K562 (cell line): ENCODE data around the gene CBR4. TPM values are rescaled to one million over a fixed set of nuclear protein-coding genes. Genes with fewer than 3 reads are reported as not detected.
A peak's percentile ranks its signal among the peaks of the same experiment; 100 is the strongest.

ENCODE experiments used
- BRD9 ChIP-seq: fragments of 450-650 bp; IDR thresholded peaks from 2 replicates; pipeline ENCODE4 v1.6.1; 2018; ENCODE audit warnings: low read depth; ENCODE audit not compliant: partially characterized antibody
- CEBPG ChIP-seq, 3 experiments: fragments of 200-800 bp in 1 of 3; sonication (Bioruptor generic) in 1 of 3; sonication (generic) in 1 of 3; formaldehyde crosslinking in 1 of 3; IDR thresholded peaks in 2 of 3; conservative IDR thresholded peaks in 1 of 3; 2 replicates each; pipeline versions ENCODE4 v1.6.1 to v1.8.0; 2016 to 2022; ENCODE audit warnings: missing compliant biosample characterization in 2 of 3, missing genetic modification characterization in 2 of 3, mild to moderate bottlenecking in 1 of 3, missing genetic modification reagents in 1 of 3
- CXXC5 ChIP-seq: fragments of 250-450 bp; sonication (Bioruptor Pico); IDR thresholded peaks from 2 replicates; pipeline ENCODE4 v1.8.0; 2022; ENCODE audit warnings: inconsistent platforms, mild to moderate bottlenecking, moderate library complexity
- DLX4 ChIP-seq: fragments of 250-450 bp; sonication (Bioruptor Pico); IDR thresholded peaks from 2 replicates; pipeline ENCODE4 v1.6.1; 2021; ENCODE audit warnings: mild to moderate bottlenecking
- FOXA3 ChIP-seq, 2 experiments: fragments of 450-650 bp in 1 of 2; sonication (generic) in 1 of 2; formaldehyde crosslinking; IDR thresholded peaks in 1 of 2; conservative IDR thresholded peaks in 1 of 2; 2 replicates each; pipeline versions ENCODE4 v1.4.0 to v1.8.0; 2020 to 2022; ENCODE audit warnings: mild to moderate bottlenecking in 2 of 2, missing genetic modification reagents in 1 of 2
- KLF10 ChIP-seq: fragments of 250-450 bp; sonication (Bioruptor Pico); IDR thresholded peaks from 2 replicates; pipeline ENCODE4 v1.6.1; 2021; ENCODE audit warnings: matching md5 sums
- KLF13 ChIP-seq: fragments of 450-650 bp; IDR thresholded peaks from 2 replicates; pipeline ENCODE4 v1.6.1; 2016; ENCODE audit warnings: missing genetic modification characterization, low read depth, mild to moderate bottlenecking, missing compliant biosample characterization, moderate library complexity, borderline replicate concordance
- MTA1 ChIP-seq: fragments of 450-650 bp; IDR thresholded peaks from 2 replicates; pipeline ENCODE4 v1.6.1; 2017; ENCODE audit warnings: borderline replicate concordance
- MYNN ChIP-seq, 2 experiments: sonication (generic); formaldehyde crosslinking in 1 of 2; IDR thresholded peaks; 2 replicates each; pipeline versions ENCODE4 v1.5.0 to v1.6.1; 2016 to 2020; ENCODE audit warnings: antibody characterized with exemption in 1 of 2, missing genetic modification reagents in 1 of 2
- NFE2 ChIP-seq: IDR thresholded peaks from 2 replicates; pipeline ENCODE4 v1.6.1; 2014; ENCODE audit warnings: antibody characterized with exemption, low read depth
- NFRKB ChIP-seq: fragments of 450-650 bp; IDR thresholded peaks from 2 replicates; pipeline ENCODE4 v1.6.1; 2016; ENCODE audit warnings: low read depth
- PHF8 ChIP-seq: fragments of 200-600 bp; sonication (generic); IDR thresholded peaks from 2 replicates; pipeline ENCODE4 v1.6.1; 2012; ENCODE audit warnings: mixed run types, mild to moderate bottlenecking, inconsistent platforms, low read length, moderate library complexity, borderline replicate concordance
- PKNOX1 ChIP-seq: fragments of 450-650 bp; IDR thresholded peaks from 2 replicates; pipeline ENCODE4 v1.6.1; 2016
- RBBP5 ChIP-seq: fragments of 200-600 bp; sonication (generic); IDR thresholded peaks from 2 replicates; pipeline ENCODE4 v1.6.1; 2012; ENCODE audit warnings: borderline replicate concordance, mild to moderate bottlenecking, low read length, control low read depth, inconsistent platforms; ENCODE audit not compliant: insufficient read depth, poor library complexity, severe bottlenecking
- RHOXF2B ChIP-seq: fragments of 250-450 bp; sonication (Bioruptor Pico); conservative IDR thresholded peaks from 2 replicates; pipeline ENCODE4 v1.5.1; 2021
- SMAD4 ChIP-seq: fragments of 250-450 bp; sonication (Bioruptor Pico); conservative IDR thresholded peaks from 2 replicates; pipeline ENCODE4 v1.8.0; 2021; ENCODE audit warnings: inconsistent platforms, mild to moderate bottlenecking, moderate library complexity
- ZNF445 ChIP-seq: fragments of 250-450 bp; sonication (Bioruptor Pico); IDR thresholded peaks from 2 replicates; pipeline ENCODE4 v1.4.0; 2020; ENCODE audit warnings: low read depth, mild to moderate bottlenecking, moderate library complexity
- ZNF57 ChIP-seq: fragments of 450-650 bp; formaldehyde crosslinking; IDR thresholded peaks from 2 replicates; pipeline ENCODE4 v1.4.0; 2020; ENCODE audit warnings: mild to moderate bottlenecking, moderate library complexity
- ZNF584 ChIP-seq: fragments of 200-800 bp; sonication (Bioruptor generic); IDR thresholded peaks from 2 replicates; pipeline ENCODE4 v1.6.1; 2016; ENCODE audit warnings: low read depth, mild to moderate bottlenecking, missing genetic modification characterization, missing compliant biosample characterization
- ZNF644 ChIP-seq: fragments of 200-800 bp; sonication (Bioruptor generic); IDR thresholded peaks from 2 replicates; pipeline ENCODE4 v1.6.1; 2016; ENCODE audit warnings: low read depth, missing genetic modification characterization, missing compliant biosample characterization
- polyA plus RNA-seq, 8 experiments: library from polyadenylated mRNA; depleted of rRNA in 4 of 8; stranded (reverse) in 5 of 8; unstranded in 3 of 8; fragments of >200 nt; fragmentation: Nextera tagmentation in 2 of 8; fragmentation: Illumina TruSeq in 1 of 8; extraction: Ambion mirVana in 2 of 8; extraction: Trizol in 1 of 8; gene quantifications; 2 replicates each; pipeline versions ENCODE4 v1.2.1 to v1.2.3, GENCODE V29; 2011 to 2014; ENCODE audit warnings: inconsistent platforms in 1 of 8, missing spikeins in 1 of 8
- total RNA-seq, 7 experiments: library from RNA; depleted of rRNA in 6 of 7; stranded (reverse); fragments of >200 nt in 6 of 7; fragmentation: Illumina TruSeq in 2 of 7; extraction: Trizol in 2 of 7; gene quantifications; 2 replicates each; pipeline versions ENCODE4 v1.2.1 to v1.2.3, GENCODE V29; 2011 to 2021; ENCODE audit warnings: low replicate concordance in 1 of 7
- TF ChIP-seq, protein P1 (sequence below): fragments of 450-650 bp; formaldehyde crosslinking; IDR thresholded peaks from 2 replicates; pipeline ENCODE4 v1.4.0; 2022; ENCODE audit warnings: missing genetic modification characterization
- TF ChIP-seq, protein P2 (sequence below): fragments of 450-650 bp; IDR thresholded peaks from 2 replicates; pipeline ENCODE4 v1.7.0; 2016; ENCODE audit warnings: borderline replicate concordance

Gene CBR4
- total and polyA plus RNA-seq, 9 of the 15 experiments (the other 6 are each of a cell fraction or from before 2014, with no cell fraction given) = 12.1 to 26.4 (median 18.6) TPM

- TF ChIP-seq KLF10 (no peak), DLX4 (CRISPR knock-in tag) (no peak), SMAD4 (CRISPR knock-in tag) (peak; percentile 24; the same call in 1 of the 2 replicates), PKNOX1 (no peak), NFRKB (peak; percentile 37; the same call in 1 of the 2 replicates), FOXA3 (CRISPR knock-in tag; conservative IDR thresholded peaks at IDR 0.05 in 1 of 2, IDR thresholded peaks at IDR 0.05 in 1 of 2) (no peak), CXXC5 (CRISPR knock-in tag) (peak; percentile 48), ZNF644 (tag) (no peak), ZNF57 (no peak), NFE2 (no peak), RBBP5 (peak; percentile 87), BRD9 (peak; percentile 75), PHF8 (peak; percentile 70), ZNF584 (no peak), MTA1 (no peak), KLF13 (tag) (0 out of 2 replicates have a peak, but pooled peaks have one; percentile 25), CEBPG (CRISPR knock-in tag; IDR thresholded peaks at IDR 0.05) (no peak; the same call in 1 of the 2 replicates), CEBPG (tag; conservative IDR thresholded peaks at IDR 0.05 in 1 of 2, IDR thresholded peaks at IDR 0.05 in 1 of 2) (no peak), ZNF445 (CRISPR knock-in tag) (no peak), MYNN (IDR thresholded peaks at IDR 0.05) (no peak), MYNN (CRISPR knock-in tag; IDR thresholded peaks at IDR 0.05) (no peak), RHOXF2B (CRISPR knock-in tag) (no peak)
- TF ChIP-seq, protein P1, sequence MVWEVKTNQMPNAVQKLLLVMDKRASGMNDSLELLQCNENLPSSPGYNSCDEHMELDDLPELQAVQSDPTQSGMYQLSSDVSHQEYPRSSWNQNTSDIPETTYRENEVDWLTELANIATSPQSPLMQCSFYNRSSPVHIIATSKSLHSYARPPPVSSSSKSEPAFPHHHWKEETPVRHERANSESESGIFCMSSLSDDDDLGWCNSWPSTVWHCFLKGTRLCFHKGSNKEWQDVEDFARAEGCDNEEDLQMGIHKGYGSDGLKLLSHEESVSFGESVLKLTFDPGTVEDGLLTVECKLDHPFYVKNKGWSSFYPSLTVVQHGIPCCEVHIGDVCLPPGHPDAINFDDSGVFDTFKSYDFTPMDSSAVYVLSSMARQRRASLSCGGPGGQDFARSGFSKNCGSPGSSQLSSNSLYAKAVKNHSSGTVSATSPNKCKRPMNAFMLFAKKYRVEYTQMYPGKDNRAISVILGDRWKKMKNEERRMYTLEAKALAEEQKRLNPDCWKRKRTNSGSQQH (CRISPR knock-in tag) = no peak
- TF ChIP-seq, protein P2, sequence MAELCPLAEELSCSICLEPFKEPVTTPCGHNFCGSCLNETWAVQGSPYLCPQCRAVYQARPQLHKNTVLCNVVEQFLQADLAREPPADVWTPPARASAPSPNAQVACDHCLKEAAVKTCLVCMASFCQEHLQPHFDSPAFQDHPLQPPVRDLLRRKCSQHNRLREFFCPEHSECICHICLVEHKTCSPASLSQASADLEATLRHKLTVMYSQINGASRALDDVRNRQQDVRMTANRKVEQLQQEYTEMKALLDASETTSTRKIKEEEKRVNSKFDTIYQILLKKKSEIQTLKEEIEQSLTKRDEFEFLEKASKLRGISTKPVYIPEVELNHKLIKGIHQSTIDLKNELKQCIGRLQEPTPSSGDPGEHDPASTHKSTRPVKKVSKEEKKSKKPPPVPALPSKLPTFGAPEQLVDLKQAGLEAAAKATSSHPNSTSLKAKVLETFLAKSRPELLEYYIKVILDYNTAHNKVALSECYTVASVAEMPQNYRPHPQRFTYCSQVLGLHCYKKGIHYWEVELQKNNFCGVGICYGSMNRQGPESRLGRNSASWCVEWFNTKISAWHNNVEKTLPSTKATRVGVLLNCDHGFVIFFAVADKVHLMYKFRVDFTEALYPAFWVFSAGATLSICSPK = no peak
These were observed 550 bp downstream of the CBR4 start (continued) for GRCh38 chr4:169009286-169010124.
